ENCODE results near the gene DUSP12. TPM values are rescaled to one million over a fixed set of nuclear protein-coding genes. Genes with fewer than 3 reads are reported as not detected.
"Not testable (repeated sequence)": the region's sequence is repeated elsewhere in the genome, so short reads cannot be mapped to it uniquely, and the experiment has no call there.

Gene DUSP12
- total RNA-seq, 1 experiment from 2014 or later, result 29.4 TPM

- TF ChIP-seq, protein P1, sequence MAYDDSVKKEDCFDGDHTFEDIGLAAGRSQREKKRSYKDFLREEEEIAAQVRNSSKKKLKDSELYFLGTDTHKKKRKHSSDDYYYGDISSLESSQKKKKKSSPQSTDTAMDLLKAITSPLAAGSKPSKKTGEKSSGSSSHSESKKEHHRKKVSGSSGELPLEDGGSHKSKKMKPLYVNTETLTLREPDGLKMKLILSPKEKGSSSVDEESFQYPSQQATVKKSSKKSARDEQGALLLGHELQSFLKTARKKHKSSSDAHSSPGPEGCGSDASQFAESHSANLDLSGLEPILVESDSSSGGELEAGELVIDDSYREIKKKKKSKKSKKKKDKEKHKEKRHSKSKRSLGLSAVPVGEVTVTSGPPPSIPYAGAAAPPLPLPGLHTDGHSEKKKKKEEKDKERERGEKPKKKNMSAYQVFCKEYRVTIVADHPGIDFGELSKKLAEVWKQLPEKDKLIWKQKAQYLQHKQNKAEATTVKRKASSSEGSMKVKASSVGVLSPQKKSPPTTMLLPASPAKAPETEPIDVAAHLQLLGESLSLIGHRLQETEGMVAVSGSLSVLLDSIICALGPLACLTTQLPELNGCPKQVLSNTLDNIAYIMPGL (CRISPR knock-in tag; IDR thresholded peaks at IDR 0.05), result no peak
- TF ChIP-seq NR1H2 (CRISPR knock-in tag; IDR thresholded peaks at IDR 0.05) (no peak), ZNF121 (CRISPR knock-in tag; IDR thresholded peaks at IDR 0.05) (0 out of 2 replicates have a peak, but pooled peaks have one; percentile 4)
- Mint-ChIP-seq H3K4me1 (peaks cover 8% of the 10 kb centered on the region), H3K36me3 (no peaks in the 10 kb centered on the region), H3K9me3 (no peaks in the 10 kb centered on the region), H3K27ac (no peak overlapping the region), H3K4me3 (no peak overlapping the region), H3K27me3 (ENCODE audit: low read depth) (no peaks in the 10 kb centered on the region; the same call in 1 of the 2 replicates)
- ATAC-seq, result no peak
- CTCF ChIA-PET, result no interaction called here
- no peak for DNase-seq (ENCODE audit: low spot score)
- POLR2A ChIA-PET, result no interaction called here
Measured at GRCh38 chr1:161768461-161768860, 18.9 kb downstream of the DUSP12 start.

DNA sequence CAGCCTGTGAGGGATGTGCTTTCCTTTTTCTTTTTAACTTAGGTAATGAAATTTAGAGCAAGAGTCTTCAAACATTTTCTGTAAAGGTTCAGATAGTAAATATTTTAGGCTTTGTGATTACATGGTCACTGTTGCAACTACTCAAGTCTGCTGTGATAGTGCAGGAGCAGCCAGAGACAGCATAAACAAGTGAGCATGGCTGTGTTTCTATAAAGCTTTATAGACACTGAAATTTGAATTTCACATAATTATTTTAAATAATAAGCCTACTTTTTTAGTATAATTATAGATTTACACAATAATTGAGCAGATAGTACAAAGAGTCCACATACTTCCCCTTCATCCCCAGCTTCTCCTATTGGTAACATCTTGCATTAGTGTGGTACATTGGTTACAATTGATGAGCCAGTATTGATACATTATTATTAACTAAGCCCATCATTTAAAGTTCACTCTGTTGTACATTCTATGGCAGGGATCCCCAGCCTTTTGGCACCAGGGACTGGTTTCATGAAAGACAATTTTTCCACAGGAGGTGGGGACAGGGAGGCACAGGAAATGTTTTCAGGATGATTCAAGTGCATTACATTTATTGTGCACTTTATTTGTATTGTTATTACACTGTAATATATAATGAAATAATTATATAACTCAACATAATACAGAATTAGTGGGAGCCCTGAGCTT lies 19.5 kb downstream of the DUSP12 start:
- Mint-ChIP-seq H3K4me1 (peaks cover 5% of the 10 kb centered on the region), H3K4me3 (no peak overlapping the region), H3K36me3 (no peaks in the 10 kb centered on the region), H3K27ac (no peak overlapping the region), H3K9me3 (no peaks in the 10 kb centered on the region), H3K27me3 (ENCODE audit: low read depth) (no peaks in the 10 kb centered on the region; the same call in 1 of the 2 replicates)
- TF ChIP-seq, protein P2, sequence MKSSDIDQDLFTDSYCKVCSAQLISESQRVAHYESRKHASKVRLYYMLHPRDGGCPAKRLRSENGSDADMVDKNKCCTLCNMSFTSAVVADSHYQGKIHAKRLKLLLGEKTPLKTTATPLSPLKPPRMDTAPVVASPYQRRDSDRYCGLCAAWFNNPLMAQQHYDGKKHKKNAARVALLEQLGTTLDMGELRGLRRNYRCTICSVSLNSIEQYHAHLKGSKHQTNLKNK (CRISPR knock-in tag; IDR thresholded peaks at IDR 0.05), result no peak
- no peak for TF ChIP-seq ESRRA (CRISPR knock-in tag; IDR thresholded peaks at IDR 0.05; ENCODE audit: borderline replicate concordance)
- TF ChIP-seq FOXJ3 (CRISPR knock-in tag; IDR thresholded peaks at IDR 0.05; ENCODE audit: borderline replicate concordance), result no peak
- TF ChIP-seq KAT7 (CRISPR knock-in tag; IDR thresholded peaks at IDR 0.05; ENCODE audit: borderline replicate concordance), result no peak
- no peak for TF ChIP-seq ZBTB21 (CRISPR knock-in tag; IDR thresholded peaks at IDR 0.05; ENCODE audit: borderline replicate concordance)
- no peak for TF ChIP-seq SOX15 (CRISPR knock-in tag; IDR thresholded peaks at IDR 0.05)
- no peak for TF ChIP-seq MYBL2 (CRISPR knock-in tag; IDR thresholded peaks at IDR 0.05)
- TF ChIP-seq NFE2L1 (CRISPR knock-in tag; IDR thresholded peaks at IDR 0.05), result no peak
- CTCF ChIA-PET, result no interaction called here
- POLR2A ChIA-PET, result no interaction called here
- ATAC-seq (no peak), DNase-seq (ENCODE audit: low spot score) (no peak)

- DNase-seq (ENCODE audit: low spot score); POLR2A ChIA-PET; CTCF ChIA-PET; ATAC-seq; H3K27ac Mint-ChIP-seq; H3K9me3 Mint-ChIP-seq; H3K27me3 Mint-ChIP-seq (ENCODE audit: low read depth); H3K36me3 Mint-ChIP-seq; H3K4me3 Mint-ChIP-seq; H3K4me1 Mint-ChIP-seq: not testable (repeated sequence)
Measured at GRCh38 chr1:161769673-161770045, 20.1 kb downstream of the DUSP12 start.

DNA sequence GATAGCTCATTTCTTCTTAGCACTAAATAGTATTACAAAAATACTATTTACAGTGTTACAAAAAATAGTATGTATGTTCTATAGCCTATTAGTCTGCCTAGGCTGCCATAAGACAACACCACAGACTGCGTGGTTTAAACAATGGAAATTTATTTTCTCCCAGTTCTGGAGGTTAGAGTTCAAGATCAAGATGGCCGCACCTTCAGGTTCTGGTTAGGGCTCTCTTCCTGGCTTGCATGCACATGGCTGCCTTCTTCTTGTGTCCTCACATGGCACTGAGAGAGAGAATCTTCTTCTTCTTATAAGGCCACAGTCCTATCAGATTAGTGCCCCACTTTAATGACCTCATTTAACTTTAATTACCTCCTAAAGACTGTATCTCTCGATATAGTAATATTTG lies 20.7 kb downstream of the DUSP12 start:
- no peak for DNase-seq (ENCODE audit: low spot score)
- H3K4me1 Mint-ChIP-seq, result peaks cover 5% of the 10 kb centered on the region
- H3K27me3 Mint-ChIP-seq (ENCODE audit: low read depth), result no peaks in the 10 kb centered on the region
- TF ChIP-seq KAT7 (CRISPR knock-in tag; IDR thresholded peaks at IDR 0.05; ENCODE audit: borderline replicate concordance) (no peak), CBFB (CRISPR knock-in tag; IDR thresholded peaks at IDR 0.05; ENCODE audit: low read depth) (no peak), NR3C1 (CRISPR knock-in tag; conservative IDR thresholded peaks at IDR 0.05; ENCODE audit: low read depth) (no peak), ZNF671 (CRISPR knock-in tag; IDR thresholded peaks at IDR 0.05) (no peak), ZBTB21 (CRISPR knock-in tag; IDR thresholded peaks at IDR 0.05; ENCODE audit: borderline replicate concordance) (no peak)
- H3K9me3 Mint-ChIP-seq, result no peaks in the 10 kb centered on the region
- no peak for ATAC-seq
- ChIA-PET POLR2A (no interaction called here), CTCF (no interaction called here)
- no peak overlapping the region for H3K4me3 Mint-ChIP-seq
- H3K27ac Mint-ChIP-seq, result no peak overlapping the region
- no peaks in the 10 kb centered on the region for H3K36me3 Mint-ChIP-seq

DNA sequence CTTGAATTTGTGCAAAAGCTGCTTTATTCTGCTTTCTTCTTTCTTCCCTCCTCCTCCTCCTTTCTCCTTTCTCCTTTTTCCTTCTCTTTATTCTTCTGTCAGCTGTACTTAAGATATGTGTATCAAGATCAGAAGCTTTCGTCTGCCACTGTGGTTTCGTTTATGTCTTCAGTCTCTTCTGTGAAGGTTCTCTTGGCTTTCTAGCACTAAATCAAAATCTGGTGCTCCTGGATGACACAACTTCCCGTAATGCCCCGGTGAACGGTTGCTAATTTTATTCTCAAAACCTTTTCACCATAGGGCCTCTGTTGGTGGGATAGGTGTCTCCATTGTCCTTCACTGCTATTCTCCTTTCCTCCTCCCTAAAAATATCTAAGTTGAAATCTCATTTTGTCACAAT lies 21.6 kb downstream of the DUSP12 start:
- POLR2A ChIA-PET, result no interaction called here
- H3K4me3 Mint-ChIP-seq, result no peak overlapping the region
- no peaks in the 10 kb centered on the region for H3K27me3 Mint-ChIP-seq (ENCODE audit: low read depth)
- DNase-seq (ENCODE audit: low spot score) (no peak), ATAC-seq (no peak)
- CTCF ChIA-PET, result interaction anchor here (0.6 kb wide), 1 partner anchor 78 kb away, joined by 3 read pairs; no protein-coding TSS in a partner anchor
- H3K36me3 Mint-ChIP-seq, result no peaks in the 10 kb centered on the region
- no peak overlapping the region for H3K27ac Mint-ChIP-seq
- peaks cover 5% of the 10 kb centered on the region for H3K4me1 Mint-ChIP-seq
- H3K9me3 Mint-ChIP-seq, result no peaks in the 10 kb centered on the region
- TF ChIP-seq NR2C2 (CRISPR knock-in tag; IDR thresholded peaks at IDR 0.05) (no peak), ZNF416 (CRISPR knock-in tag; IDR thresholded peaks at IDR 0.05) (no peak), CREM (CRISPR knock-in tag; IDR thresholded peaks at IDR 0.05) (no peak), NFATC4 (CRISPR knock-in tag; IDR thresholded peaks at IDR 0.05) (no peak), FOXJ3 (CRISPR knock-in tag; IDR thresholded peaks at IDR 0.05; ENCODE audit: borderline replicate concordance) (no peak), GTF2I (CRISPR knock-in tag; conservative IDR thresholded peaks at IDR 0.05) (no peak), ZNF219 (CRISPR knock-in tag; IDR thresholded peaks at IDR 0.05; ENCODE audit: borderline replicate concordance) (no peak), MYBL2 (CRISPR knock-in tag; IDR thresholded peaks at IDR 0.05) (no peak), NR3C1 (CRISPR knock-in tag; conservative IDR thresholded peaks at IDR 0.05; ENCODE audit: low read depth) (no peak), TEAD4 (CRISPR knock-in tag; IDR thresholded peaks at IDR 0.05) (no peak), ZNF425 (CRISPR knock-in tag; conservative IDR thresholded peaks at IDR 0.05) (no peak)
